ENCODE data around the gene BRAF.

Gene BRAF

DNA sequence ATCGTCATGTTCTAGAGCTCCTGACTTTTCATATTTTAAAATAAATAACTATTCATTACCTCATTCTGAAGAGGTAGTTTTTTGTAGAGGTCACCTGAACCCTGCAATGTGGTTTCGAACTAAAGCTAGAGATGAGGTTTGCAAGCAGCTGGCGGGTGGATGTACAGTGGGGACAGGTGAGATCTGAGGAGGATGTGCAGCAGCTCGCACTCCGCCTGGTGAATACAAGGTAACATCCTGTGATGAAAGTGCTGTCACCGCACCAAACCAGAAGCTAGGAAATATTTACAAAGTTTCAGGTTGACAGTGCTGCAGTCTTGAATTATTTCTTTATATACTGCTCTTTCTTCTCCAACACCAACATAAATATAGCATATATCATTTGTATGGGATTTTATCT lies 201.7 kb downstream of the BRAF start:
- Histone ChIP-seq H3K4me1 (ENCODE audit: insufficient read depth, low read length, severe bottlenecking) (peaks cover 15% of the 10 kb centered on the region), H3F3A (ENCODE audit: insufficient read depth, low read length) (no peaks in the 10 kb centered on the region), H3K9me3 (ENCODE audit: low read length) (no peaks in the 10 kb centered on the region), H4K20me1 (ENCODE audit: insufficient read depth, low read length) (no peaks in the 10 kb centered on the region), H2AFZ (ENCODE audit: low read length) (no peak overlapping the region), H3K79me2 (ENCODE audit: insufficient read depth, low read length) (no peaks in the 10 kb centered on the region), H3K9ac (ENCODE audit: low read length) (no peak overlapping the region), H3K36me3 (ENCODE audit: insufficient read depth, low read length) (no peaks in the 10 kb centered on the region), H3K27me3 (ENCODE audit: insufficient read depth, low read length) (no peaks in the 10 kb centered on the region), H3K27ac (ENCODE audit: low read depth, low read length, poor library complexity, severe bottlenecking) (no peak overlapping the region), H3K4me2 (ENCODE audit: low read length) (no peak overlapping the region), H3K9me2 (ENCODE audit: low read depth, low read length) (no peaks in the 10 kb centered on the region), H3K4me3 (ENCODE audit: low read depth, low read length, poor library complexity, severe bottlenecking) (no peak overlapping the region)
- no peak for TF ChIP-seq EZH2 (IDR thresholded peaks at IDR 0.05; ENCODE audit: borderline replicate concordance, low read length)
- TF ChIP-seq CTCF (IDR thresholded peaks at IDR 0.05; ENCODE audit: low read length) = no peak

GRCh38 chr7:140722254-140722653 lies 202.5 kb downstream of the BRAF start:
- Histone ChIP-seq H3K79me2 (ENCODE audit: insufficient read depth, low read length) (no peaks in the 10 kb centered on the region), H3K27me3 (ENCODE audit: insufficient read depth, low read length) (no peaks in the 10 kb centered on the region), H3K9me2 (ENCODE audit: low read depth, low read length) (no peaks in the 10 kb centered on the region), H3K36me3 (ENCODE audit: insufficient read depth, low read length) (no peaks in the 10 kb centered on the region), H3K4me2 (ENCODE audit: low read length) (no peak overlapping the region), H3K4me1 (ENCODE audit: insufficient read depth, low read length, severe bottlenecking) (peaks cover 18% of the 10 kb centered on the region), H3K9me3 (ENCODE audit: low read length) (no peaks in the 10 kb centered on the region), H3K9ac (ENCODE audit: low read length) (no peak overlapping the region), H3K27ac (ENCODE audit: low read depth, low read length, poor library complexity, severe bottlenecking) (no peak overlapping the region), H3K4me3 (ENCODE audit: low read depth, low read length, poor library complexity, severe bottlenecking) (no peak overlapping the region), H3F3A (ENCODE audit: insufficient read depth, low read length) (no peaks in the 10 kb centered on the region), H2AFZ (ENCODE audit: low read length) (no peak overlapping the region), H4K20me1 (ENCODE audit: insufficient read depth, low read length) (no peaks in the 10 kb centered on the region)
- TF ChIP-seq EZH2 (IDR thresholded peaks at IDR 0.05; ENCODE audit: borderline replicate concordance, low read length) (no peak), CTCF (IDR thresholded peaks at IDR 0.05; ENCODE audit: low read length) (no peak)

DNA sequence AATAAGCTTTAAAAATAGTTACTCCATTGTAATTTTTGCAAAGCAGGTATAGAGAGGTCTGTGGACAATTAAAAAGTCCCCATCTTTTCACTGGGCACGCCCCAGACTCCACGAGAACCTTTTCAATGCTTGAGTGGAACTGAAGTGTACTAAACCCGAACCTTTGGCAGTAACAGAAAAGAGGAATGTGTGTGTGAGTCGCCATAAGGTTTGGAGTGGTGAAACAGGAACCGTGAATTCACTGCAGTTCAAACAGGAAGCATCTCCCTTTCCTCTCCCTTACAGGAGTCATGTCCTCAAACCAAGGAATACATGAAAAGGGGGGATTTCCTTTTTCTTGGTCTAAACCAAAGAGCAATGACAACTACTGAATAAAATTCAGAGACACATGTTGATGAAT lies 205.0 kb downstream of the BRAF start:
- Histone ChIP-seq H3K4me3 (ENCODE audit: low read depth, low read length, poor library complexity, severe bottlenecking) (no peak overlapping the region), H3K27me3 (ENCODE audit: insufficient read depth, low read length) (no peaks in the 10 kb centered on the region), H4K20me1 (ENCODE audit: insufficient read depth, low read length) (no peaks in the 10 kb centered on the region), H3K27ac (ENCODE audit: low read depth, low read length, poor library complexity, severe bottlenecking) (no peak overlapping the region), H3F3A (ENCODE audit: insufficient read depth, low read length) (no peaks in the 10 kb centered on the region), H3K9me2 (ENCODE audit: low read depth, low read length) (no peaks in the 10 kb centered on the region), H3K9ac (ENCODE audit: low read length) (no peak overlapping the region), H2AFZ (ENCODE audit: low read length) (no peak overlapping the region), H3K4me2 (ENCODE audit: low read length) (no peak overlapping the region), H3K79me2 (ENCODE audit: insufficient read depth, low read length) (no peaks in the 10 kb centered on the region), H3K4me1 (ENCODE audit: insufficient read depth, low read length, severe bottlenecking) (peaks cover 24% of the 10 kb centered on the region), H3K36me3 (ENCODE audit: insufficient read depth, low read length) (no peaks in the 10 kb centered on the region), H3K9me3 (ENCODE audit: low read length) (no peaks in the 10 kb centered on the region)
- TF ChIP-seq CTCF (IDR thresholded peaks at IDR 0.05; ENCODE audit: low read length) (no peak), EZH2 (IDR thresholded peaks at IDR 0.05; ENCODE audit: borderline replicate concordance, low read length) (no peak)

All from OCI-LY1 (cell line).